Neural progenitor cell (in vitro differentiated cells): ENCODE results near the gene EEIG2.

ENCODE experiments used
- EZH2 ChIP-seq: fragments of 200-600 bp; sonication (generic); IDR thresholded peaks from 2 replicates; pipeline ENCODE4 v1.6.1; 2017; ENCODE audit warnings: antibody characterized with exemption, mild to moderate bottlenecking, moderate library complexity
- EZH2phosphoT487 ChIP-seq: fragments of 200-600 bp; sonication (generic); IDR thresholded peaks from 2 replicates; pipeline ENCODE4 v1.6.1; 2017; ENCODE audit warnings: antibody characterized with exemption
- TF ChIP-seq, protein P1 (sequence below): fragments of 200-600 bp; sonication (generic); IDR thresholded peaks from 2 replicates; pipeline ENCODE4 v1.5.1; 2017; ENCODE audit warnings: antibody characterized with exemption, mild to moderate bottlenecking

DNA sequence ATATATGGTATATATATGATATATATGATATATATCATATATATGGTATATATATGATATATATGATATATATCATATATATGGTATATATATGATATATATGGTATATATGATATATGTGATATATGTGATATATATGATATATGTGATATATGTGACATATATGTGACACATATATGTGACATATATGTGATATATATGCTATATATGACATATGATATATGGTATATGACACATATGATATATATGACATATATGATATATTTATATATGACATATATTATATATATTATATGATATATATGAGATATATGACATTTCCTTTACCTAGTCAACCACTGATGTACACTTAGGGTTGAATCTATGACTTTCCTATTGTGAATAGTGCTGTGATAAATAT is 36.1 kb upstream of the EEIG2 start:
- TF ChIP-seq, protein P1, sequence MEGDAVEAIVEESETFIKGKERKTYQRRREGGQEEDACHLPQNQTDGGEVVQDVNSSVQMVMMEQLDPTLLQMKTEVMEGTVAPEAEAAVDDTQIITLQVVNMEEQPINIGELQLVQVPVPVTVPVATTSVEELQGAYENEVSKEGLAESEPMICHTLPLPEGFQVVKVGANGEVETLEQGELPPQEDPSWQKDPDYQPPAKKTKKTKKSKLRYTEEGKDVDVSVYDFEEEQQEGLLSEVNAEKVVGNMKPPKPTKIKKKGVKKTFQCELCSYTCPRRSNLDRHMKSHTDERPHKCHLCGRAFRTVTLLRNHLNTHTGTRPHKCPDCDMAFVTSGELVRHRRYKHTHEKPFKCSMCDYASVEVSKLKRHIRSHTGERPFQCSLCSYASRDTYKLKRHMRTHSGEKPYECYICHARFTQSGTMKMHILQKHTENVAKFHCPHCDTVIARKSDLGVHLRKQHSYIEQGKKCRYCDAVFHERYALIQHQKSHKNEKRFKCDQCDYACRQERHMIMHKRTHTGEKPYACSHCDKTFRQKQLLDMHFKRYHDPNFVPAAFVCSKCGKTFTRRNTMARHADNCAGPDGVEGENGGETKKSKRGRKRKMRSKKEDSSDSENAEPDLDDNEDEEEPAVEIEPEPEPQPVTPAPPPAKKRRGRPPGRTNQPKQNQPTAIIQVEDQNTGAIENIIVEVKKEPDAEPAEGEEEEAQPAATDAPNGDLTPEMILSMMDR = no peak
- no peak for TF ChIP-seq EZH2
- TF ChIP-seq EZH2phosphoT487 = no peak
